ENCODE data around the gene HOXB8. TPM values are rescaled to one million over a fixed set of nuclear protein-coding genes. Genes with fewer than 3 reads are reported as not detected.

HOXB8 gene
- total and polyA plus RNA-seq, 10 of the 15 experiments (the other 5 are each of a cell fraction or from before 2014, with no cell fraction given): 0.21 TPM; not detected in 9

DNA sequence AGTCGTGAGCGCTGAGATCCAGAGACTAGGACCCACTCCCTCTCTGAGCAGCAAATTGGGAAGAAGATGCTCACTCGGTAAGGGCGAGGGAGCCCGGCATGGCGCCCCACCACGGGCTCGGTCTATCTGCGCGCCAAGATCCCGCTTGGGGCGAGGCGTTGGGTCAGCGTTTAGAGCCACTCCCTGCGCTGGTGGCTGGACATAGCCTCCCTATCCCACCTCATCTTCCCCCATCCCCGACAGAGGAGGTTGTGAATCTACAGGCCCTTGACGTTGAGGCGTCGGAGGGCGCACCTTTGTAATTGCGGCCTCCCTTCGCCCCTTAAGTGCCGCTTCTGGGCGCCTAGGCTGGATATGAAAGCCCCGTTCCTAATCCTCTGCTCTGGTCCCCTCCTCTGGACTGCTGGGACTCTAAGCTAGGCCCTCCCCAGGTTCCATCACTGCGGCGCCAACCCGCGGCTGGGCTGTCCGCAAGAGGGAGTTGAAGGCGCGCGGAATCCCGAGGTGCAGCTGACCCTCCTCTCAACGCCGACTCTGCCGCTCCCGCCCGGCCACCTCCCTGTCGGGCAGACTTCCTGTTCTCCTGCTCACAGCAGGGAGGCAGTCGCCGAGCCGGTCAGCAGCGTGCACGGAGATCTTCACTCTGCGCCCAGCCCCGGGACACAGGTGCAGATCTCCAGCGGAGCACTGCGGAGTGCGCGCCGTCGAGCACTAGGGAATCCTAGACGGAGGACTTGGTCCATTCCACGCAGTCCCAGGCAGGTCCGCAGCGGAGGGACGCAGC is 27.2 kb upstream of the HOXB8 start:
- Histone ChIP-seq H3K27me3 (replicated peaks in 1 of 2; ENCODE audit: control insufficient read depth in 2 of 2, insufficient read depth in 2 of 2, low read length in 1 of 2) (peaks cover 10 to 19% of the 10 kb centered on the region in 2 experiments), H3K9me3 (replicated peaks; ENCODE audit: control insufficient read depth, insufficient read depth, low read length) (no peaks in the 10 kb centered on the region), H3K9ac (ENCODE audit: control insufficient read depth, insufficient read depth, low read length) (no peak overlapping the region), H3K4me1 (ENCODE audit: control insufficient read depth, insufficient read depth, low read length) (no peaks in the 10 kb centered on the region; the same call in 1 of the 2 replicates), H4K20me1 (ENCODE audit: control insufficient read depth, insufficient read depth) (no peaks in the 10 kb centered on the region), H3K4me3 (no peak overlapping the region), H2AFZ (ENCODE audit: control insufficient read depth, low read depth, low read length) (no peak overlapping the region), H3K27ac (ENCODE audit: control insufficient read depth, insufficient read depth) (no peak overlapping the region), H3K4me2 (ENCODE audit: control insufficient read depth, insufficient read depth) (no peak overlapping the region), H3K79me2 (ENCODE audit: control insufficient read depth, insufficient read depth, low read length) (no peaks in the 10 kb centered on the region), H3K36me3 (ENCODE audit: control insufficient read depth in 2 of 2, insufficient read depth in 2 of 2, low read length in 1 of 2) (no peaks in the 10 kb centered on the region)
- intact Hi-C loops (cut with micrococcal nuclease; ENCODE audit: unreplicated experiment): no loop called here
- no peak for DNase-seq (ENCODE audit: low read depth, low spot score)
- SMC1A ChIA-PET (ENCODE audit: uncharacterized antibody, unreplicated experiment): no interaction called here
- 40% methylated on average over 58 of the region's 58 CpGs for WGBS (ENCODE audit: insufficient coverage, insufficient replicate concordance, low lambda C conversion rate, missing lambda C conversion rate)
- in situ Hi-C loops (cut with MboI): no loop called here
- FAIRE-seq: no peak
- POLR2A ChIA-PET: no interaction called here
- RAD21 ChIA-PET (ENCODE audit: unreplicated experiment): no interaction called here
- BruUV-seq (replicated peaks): no TSS peak
- ATAC-seq: no peak
- CTCF ChIA-PET: no interaction called here
- TF ChIP-seq, protein P1, sequence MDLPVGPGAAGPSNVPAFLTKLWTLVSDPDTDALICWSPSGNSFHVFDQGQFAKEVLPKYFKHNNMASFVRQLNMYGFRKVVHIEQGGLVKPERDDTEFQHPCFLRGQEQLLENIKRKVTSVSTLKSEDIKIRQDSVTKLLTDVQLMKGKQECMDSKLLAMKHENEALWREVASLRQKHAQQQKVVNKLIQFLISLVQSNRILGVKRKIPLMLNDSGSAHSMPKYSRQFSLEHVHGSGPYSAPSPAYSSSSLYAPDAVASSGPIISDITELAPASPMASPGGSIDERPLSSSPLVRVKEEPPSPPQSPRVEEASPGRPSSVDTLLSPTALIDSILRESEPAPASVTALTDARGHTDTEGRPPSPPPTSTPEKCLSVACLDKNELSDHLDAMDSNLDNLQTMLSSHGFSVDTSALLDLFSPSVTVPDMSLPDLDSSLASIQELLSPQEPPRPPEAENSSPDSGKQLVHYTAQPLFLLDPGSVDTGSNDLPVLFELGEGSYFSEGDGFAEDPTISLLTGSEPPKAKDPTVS (IDR thresholded peaks at IDR 0.05; ENCODE audit: low read depth, low read length): no peak
- TF ChIP-seq MTA3 (IDR thresholded peaks at IDR 0.05; ENCODE audit: borderline replicate concordance, low read length) (no peak), RELA (IDR thresholded peaks at IDR 0.05; ENCODE audit: borderline replicate concordance, partially characterized antibody) (no peak), TCF7 (IDR thresholded peaks at IDR 0.05; ENCODE audit: borderline replicate concordance) (no peak), TAF1 (IDR thresholded peaks at IDR 0.05; ENCODE audit: borderline replicate concordance, low read depth, low read length) (no peak), NR2C1 (IDR thresholded peaks at IDR 0.05) (no peak), YY1 (IDR thresholded peaks at IDR 0.05; ENCODE audit: low read depth, low read length) (no peak), BCL11A (IDR thresholded peaks at IDR 0.05; ENCODE audit: low read depth, low read length) (no peak), NBN (IDR thresholded peaks at IDR 0.05) (no peak), SUPT20H (IDR thresholded peaks at IDR 0.05; ENCODE audit: borderline replicate concordance, control insufficient read depth, low read depth, low read length) (no peak), SREBF1 (IDR thresholded peaks at IDR 0.05; ENCODE audit: low read length) (no peak), FOXM1 (IDR thresholded peaks at IDR 0.05; ENCODE audit: low read depth, low read length) (no peak)
- TF ChIP-seq, protein P2, sequence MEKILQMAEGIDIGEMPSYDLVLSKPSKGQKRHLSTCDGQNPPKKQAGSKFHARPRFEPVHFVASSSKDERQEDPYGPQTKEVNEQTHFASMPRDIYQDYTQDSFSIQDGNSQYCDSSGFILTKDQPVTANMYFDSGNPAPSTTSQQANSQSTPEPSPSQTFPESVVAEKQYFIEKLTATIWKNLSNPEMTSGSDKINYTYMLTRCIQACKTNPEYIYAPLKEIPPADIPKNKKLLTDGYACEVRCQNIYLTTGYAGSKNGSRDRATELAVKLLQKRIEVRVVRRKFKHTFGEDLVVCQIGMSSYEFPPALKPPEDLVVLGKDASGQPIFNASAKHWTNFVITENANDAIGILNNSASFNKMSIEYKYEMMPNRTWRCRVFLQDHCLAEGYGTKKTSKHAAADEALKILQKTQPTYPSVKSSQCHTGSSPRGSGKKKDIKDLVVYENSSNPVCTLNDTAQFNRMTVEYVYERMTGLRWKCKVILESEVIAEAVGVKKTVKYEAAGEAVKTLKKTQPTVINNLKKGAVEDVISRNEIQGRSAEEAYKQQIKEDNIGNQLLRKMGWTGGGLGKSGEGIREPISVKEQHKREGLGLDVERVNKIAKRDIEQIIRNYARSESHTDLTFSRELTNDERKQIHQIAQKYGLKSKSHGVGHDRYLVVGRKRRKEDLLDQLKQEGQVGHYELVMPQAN (conservative IDR thresholded peaks at IDR 0.05): no peak
- TF ChIP-seq, protein P3, sequence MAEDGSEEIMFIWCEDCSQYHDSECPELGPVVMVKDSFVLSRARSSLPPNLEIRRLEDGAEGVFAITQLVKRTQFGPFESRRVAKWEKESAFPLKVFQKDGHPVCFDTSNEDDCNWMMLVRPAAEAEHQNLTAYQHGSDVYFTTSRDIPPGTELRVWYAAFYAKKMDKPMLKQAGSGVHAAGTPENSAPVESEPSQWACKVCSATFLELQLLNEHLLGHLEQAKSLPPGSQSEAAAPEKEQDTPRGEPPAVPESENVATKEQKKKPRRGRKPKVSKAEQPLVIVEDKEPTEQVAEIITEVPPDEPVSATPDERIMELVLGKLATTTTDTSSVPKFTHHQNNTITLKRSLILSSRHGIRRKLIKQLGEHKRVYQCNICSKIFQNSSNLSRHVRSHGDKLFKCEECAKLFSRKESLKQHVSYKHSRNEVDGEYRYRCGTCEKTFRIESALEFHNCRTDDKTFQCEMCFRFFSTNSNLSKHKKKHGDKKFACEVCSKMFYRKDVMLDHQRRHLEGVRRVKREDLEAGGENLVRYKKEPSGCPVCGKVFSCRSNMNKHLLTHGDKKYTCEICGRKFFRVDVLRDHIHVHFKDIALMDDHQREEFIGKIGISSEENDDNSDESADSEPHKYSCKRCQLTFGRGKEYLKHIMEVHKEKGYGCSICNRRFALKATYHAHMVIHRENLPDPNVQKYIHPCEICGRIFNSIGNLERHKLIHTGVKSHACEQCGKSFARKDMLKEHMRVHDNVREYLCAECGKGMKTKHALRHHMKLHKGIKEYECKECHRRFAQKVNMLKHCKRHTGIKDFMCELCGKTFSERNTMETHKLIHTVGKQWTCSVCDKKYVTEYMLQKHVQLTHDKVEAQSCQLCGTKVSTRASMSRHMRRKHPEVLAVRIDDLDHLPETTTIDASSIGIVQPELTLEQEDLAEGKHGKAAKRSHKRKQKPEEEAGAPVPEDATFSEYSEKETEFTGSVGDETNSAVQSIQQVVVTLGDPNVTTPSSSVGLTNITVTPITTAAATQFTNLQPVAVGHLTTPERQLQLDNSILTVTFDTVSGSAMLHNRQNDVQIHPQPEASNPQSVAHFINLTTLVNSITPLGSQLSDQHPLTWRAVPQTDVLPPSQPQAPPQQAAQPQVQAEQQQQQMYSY (CRISPR knock-in tag; IDR thresholded peaks at IDR 0.05): no peak
